ENCODE measurements around the gene GRHL1. TPM values are rescaled to one million over a fixed set of nuclear protein-coding genes. Genes with fewer than 3 reads are reported as not detected.
"Not testable (repeated sequence)": the region's sequence is repeated elsewhere in the genome, so short reads cannot be mapped to it uniquely, and the experiment has no call there.

The GRHL1 gene
- total RNA-seq, 1 donor from 2014 or later: 126 TPM

- H3K36me3 ChIP-seq: no peaks in the 10 kb centered on the region
- no peaks in the 10 kb centered on the region for H3K9me3 ChIP-seq
- H3K27me3 ChIP-seq: no peaks in the 10 kb centered on the region
- no peaks in the 10 kb centered on the region for H3K4me1 ChIP-seq
- no peak overlapping the region for H3K4me3 ChIP-seq
- H3K27ac ChIP-seq: no peak overlapping the region
- TF ChIP-seq POLR2A (IDR thresholded peaks at IDR 0.05) (no peak), CTCF (IDR thresholded peaks at IDR 0.05) (no peak), POLR2AphosphoS5 (IDR thresholded peaks at IDR 0.05; ENCODE audit: insufficient read depth in 1 of 2, low read depth in 1 of 2) (no peak)
- DNase-seq (ENCODE audit: extremely low spot score in 2 of 2): no peak
- intact Hi-C loops (cut with DNase I): no loop called here
Measured at GRCh38 chr2:9919512-9919911, 32.0 kb upstream of the GRHL1 start.

DNA sequence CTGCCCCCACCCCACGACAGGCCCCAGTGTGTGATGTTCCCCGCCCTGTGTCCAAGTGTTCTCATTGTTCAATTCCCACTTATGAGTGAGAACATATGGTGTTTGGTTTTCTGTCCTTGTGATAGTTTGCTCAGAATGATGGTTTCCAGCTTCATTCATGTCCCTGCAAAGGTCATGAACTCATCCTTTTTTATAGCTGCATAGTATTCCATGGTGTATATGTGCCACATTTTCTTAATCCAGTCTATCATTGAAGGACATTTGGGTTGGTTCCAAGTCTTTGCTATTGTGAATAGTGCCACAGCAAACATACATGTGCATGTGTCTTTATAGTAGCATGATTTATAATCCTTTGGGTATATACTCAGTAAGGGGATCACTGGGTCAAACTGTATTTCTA, 24.5 kb upstream of the GRHL1 start:
- H3K9me3 ChIP-seq; intact Hi-C loops (cut with DNase I); H3K27ac ChIP-seq; H3K27me3 ChIP-seq; H3K4me3 ChIP-seq; DNase-seq (ENCODE audit: extremely low spot score in 2 of 2); H3K36me3 ChIP-seq; H3K4me1 ChIP-seq: not testable (repeated sequence)

- Histone ChIP-seq H3K27ac (no peak overlapping the region), H3K27me3 (no peaks in the 10 kb centered on the region), H3K4me3 (no peak overlapping the region), H3K4me1 (peaks cover 4% of the 10 kb centered on the region), H3K36me3 (peaks cover 0 to 12% of the 10 kb centered on the region in 2 donors), H3K9me3 (no peaks in the 10 kb centered on the region)
- intact Hi-C loops (cut with DNase I): no loop called here
- TF ChIP-seq POLR2AphosphoS5 (IDR thresholded peaks at IDR 0.05; ENCODE audit: insufficient read depth in 1 of 2, low read depth in 1 of 2) (no peak), POLR2A (IDR thresholded peaks at IDR 0.05) (no peak), CTCF (IDR thresholded peaks at IDR 0.05) (no peak)
- DNase-seq (ENCODE audit: extremely low spot score in 2 of 2): no peak
Measured at GRCh38 chr2:9937258-9937657, 14.2 kb upstream of the GRHL1 start.

DNA sequence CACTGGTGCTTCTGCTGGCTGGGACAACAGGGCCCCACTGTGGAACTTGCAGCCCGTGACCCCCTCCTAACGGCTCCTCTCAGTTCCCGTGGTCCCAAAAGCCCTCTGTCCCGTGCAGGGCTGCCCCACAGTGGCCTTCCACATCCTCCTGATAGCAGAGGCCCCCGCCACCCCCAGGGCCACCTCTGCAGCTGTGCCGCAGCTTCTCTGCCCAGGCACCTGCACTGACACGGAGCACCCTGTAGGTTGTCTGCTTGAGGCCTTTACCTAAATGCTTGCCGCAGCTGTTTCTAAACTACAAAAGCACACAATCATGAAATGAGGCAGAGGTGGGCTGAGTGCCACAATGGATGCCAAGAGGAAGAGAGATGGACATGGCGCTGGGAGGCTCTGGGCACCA, 13.5 kb upstream of the GRHL1 start:
- H3K27me3 ChIP-seq: no peaks in the 10 kb centered on the region
- DNase-seq (ENCODE audit: extremely low spot score in 2 of 2): no peak
- H3K9me3 ChIP-seq: no peaks in the 10 kb centered on the region
- H3K4me1 ChIP-seq: peaks cover 4% of the 10 kb centered on the region
- no peak for TF ChIP-seq POLR2AphosphoS5 (IDR thresholded peaks at IDR 0.05; ENCODE audit: insufficient read depth in 1 of 2, low read depth in 1 of 2)
- TF ChIP-seq CTCF (IDR thresholded peaks at IDR 0.05): no peak
- TF ChIP-seq POLR2A (IDR thresholded peaks at IDR 0.05): no peak
- H3K27ac ChIP-seq: no peak overlapping the region
- intact Hi-C loops (cut with DNase I): no loop called here
- H3K36me3 ChIP-seq: peaks cover 0 to 8% of the 10 kb centered on the region in 2 donors
- no peak overlapping the region for H3K4me3 ChIP-seq

- DNase-seq (ENCODE audit: extremely low spot score in 2 of 2): no peak
- Histone ChIP-seq H3K36me3 (no peaks in the 10 kb centered on the region), H3K27me3 (no peaks in the 10 kb centered on the region), H3K27ac (peak overlapping the region; percentile 45), H3K4me1 (peaks cover 4% of the 10 kb centered on the region), H3K4me3 (no peak overlapping the region), H3K9me3 (no peaks in the 10 kb centered on the region)
- intact Hi-C loops (cut with DNase I): no loop called here
- TF ChIP-seq POLR2A (IDR thresholded peaks at IDR 0.05) (no peak), CTCF (IDR thresholded peaks at IDR 0.05) (no peak), POLR2AphosphoS5 (IDR thresholded peaks at IDR 0.05; ENCODE audit: insufficient read depth in 1 of 2, low read depth in 1 of 2) (no peak)
Measured at GRCh38 chr2:9939587-9940485, 11.7 kb upstream of the GRHL1 start.

All from vagina (tissue), 2 donors.